GM18858 (cell line): ENCODE data around the gene ASIC1.

Experiments
- ATAC-seq: cut with Tn5 transposase; IDR thresholded peaks from one replicate; pipeline ENCODE4 v1.9.1; 2021; ENCODE audit not compliant: unreplicated experiment

The ASIC1 gene

GRCh38 chr12:50040657-50041056 is 16.7 kb upstream of the ASIC1 start:
- no peak for ATAC-seq

DNA sequence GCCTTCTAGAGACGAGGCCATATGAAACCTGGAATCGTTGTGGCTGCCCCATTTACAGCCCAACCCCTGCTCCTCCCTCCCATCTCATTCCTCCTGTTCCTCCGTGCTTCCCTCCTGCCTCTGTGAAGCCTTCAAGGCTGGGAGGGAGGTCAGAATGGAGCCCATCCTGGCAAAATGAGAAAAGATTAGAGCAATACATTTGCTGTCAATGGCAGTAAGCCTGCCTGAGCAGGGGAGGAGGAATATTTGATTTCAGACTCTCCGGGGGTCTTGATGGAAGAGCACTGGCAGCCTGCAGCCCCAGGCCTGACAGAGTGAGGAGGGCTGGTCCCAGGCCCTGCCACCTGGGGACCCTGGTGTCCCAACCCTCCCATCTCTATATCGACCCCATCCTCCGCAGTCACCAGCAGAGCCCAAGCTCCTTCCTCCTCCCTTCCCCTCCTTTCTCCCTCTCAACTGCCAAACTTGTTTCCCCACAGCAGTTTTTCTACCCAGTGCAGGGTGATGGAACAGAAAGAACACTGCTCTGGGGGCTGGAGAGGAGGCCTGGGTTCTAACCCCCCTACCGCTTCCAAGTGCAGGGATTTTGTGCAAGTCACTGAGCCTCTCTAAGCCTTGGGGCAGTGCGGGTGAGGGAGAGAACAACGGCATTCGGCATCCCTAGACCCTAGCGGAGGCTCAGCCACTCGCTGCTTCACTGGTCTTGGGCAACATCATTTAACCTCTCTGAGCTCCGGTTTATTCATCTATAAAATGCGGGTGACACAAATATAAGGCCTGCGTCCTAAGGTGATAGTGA is 16.1 kb upstream of the ASIC1 start:
- ATAC-seq: no peak

DNA sequence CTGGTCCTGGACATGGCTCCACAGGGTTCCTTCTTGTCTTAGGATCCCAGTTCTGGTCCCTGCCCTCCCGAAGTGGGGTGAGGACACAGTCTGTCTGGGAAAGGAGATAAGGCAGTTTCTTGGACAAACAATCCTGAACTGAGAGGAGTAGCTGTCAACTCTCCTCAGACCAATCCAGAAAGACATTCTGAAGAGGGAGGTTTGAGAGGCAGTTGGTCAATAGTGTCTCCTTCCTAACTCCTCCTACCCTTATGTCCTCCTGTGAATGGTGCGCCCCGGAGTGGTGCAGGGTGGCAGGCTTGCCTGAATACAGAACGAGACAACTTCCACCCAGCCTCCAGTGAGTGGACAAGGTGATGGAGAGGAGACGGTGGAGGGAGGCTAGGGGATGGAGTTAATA is 15.4 kb upstream of the ASIC1 start:
- no peak for ATAC-seq

DNA sequence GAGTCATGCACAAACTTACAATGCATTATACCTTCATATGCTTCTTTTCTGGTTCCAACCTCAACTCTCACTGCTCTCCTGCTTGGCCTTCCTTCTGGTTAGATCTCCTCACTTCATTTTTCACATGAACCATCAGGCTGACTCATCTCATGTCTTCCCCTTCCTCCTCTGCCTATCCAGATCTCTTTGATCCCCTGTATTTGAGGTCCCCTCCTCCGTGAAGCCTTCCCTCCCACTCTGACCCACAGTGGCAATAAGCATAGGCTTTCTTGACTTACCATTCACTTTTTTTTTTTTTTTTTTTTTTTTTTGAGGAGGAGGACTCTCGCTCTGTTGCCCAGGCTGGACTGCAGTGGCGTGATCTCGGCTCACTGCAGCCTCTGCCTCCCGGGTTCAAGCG is 14.7 kb upstream of the ASIC1 start:
- no peak for ATAC-seq

DNA sequence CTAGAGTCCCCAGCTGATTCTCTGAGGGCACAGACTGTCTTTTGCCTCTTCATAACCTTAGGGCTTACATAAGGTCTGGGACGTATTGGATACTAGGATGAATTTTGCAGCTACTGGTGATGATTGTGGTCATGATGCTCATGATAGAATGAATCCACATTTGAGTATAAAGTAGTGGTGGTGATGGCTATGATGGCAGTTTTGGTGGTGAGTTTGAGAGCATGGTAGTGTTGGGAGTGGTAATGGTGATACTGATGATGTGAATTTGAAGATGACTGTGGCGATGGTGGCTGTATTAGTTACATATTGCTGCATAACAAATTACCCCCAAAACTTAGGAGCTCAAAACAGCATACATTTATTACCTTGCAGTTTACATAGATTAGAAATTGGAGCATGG is 14.1 kb upstream of the ASIC1 start:
- no peak for ATAC-seq

GRCh38 chr12:50043854-50044253 is 13.5 kb upstream of the ASIC1 start:
- ATAC-seq: no peak

GRCh38 chr12:50047693-50048250 is 9.6 kb upstream of the ASIC1 start:
- no peak for ATAC-seq

- no peak for ATAC-seq
Measured at GRCh38 chr12:50049254-50050118, 7.9 kb upstream of the ASIC1 start.

GRCh38 chr12:50050119-50050385 is 7.3 kb upstream of the ASIC1 start:
- no peak for ATAC-seq

DNA sequence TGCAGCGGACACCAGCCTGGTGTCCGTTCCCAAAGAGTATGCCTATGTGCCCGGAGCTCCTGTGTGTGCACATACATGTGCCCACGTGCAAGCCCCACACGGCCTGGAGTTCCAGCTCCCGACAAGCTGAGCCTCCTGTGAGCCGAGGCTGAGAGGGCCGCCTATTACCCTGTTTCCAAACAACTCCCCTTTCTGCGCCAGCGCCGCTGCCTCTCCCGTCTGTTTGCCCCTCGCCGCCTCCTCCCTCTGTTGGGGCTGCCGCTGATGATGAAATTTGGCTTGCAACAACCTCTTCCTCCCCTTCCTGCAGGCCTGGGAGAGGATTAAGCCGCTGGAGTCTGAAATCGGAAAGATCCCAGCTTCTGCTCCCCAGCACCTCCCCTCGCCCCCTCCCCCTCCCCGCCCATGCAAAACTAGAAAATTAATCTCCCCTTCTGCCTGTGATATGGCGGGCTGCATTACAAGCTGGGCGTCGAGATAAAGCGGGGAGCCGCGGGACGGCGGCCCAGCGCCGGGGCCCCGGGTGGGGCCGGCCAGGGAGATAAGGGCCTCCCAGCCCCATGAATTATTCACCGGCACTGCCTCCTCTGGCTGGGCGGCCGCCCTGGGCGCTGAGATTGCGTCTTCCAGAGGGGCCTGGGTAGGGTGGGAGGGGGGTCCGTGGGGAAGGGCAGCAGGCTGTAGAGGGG is 6.8 kb upstream of the ASIC1 start:
- ATAC-seq: no peak

GRCh38 chr12:50051101-50051806 is 6.1 kb upstream of the ASIC1 start:
- no peak for ATAC-seq

GRCh38 chr12:50052544-50052943 is 4.9 kb upstream of the ASIC1 start:
- ATAC-seq: no peak

GRCh38 chr12:50052964-50053363 is 4.4 kb upstream of the ASIC1 start:
- ATAC-seq: no peak

- ATAC-seq: no peak
Measured at GRCh38 chr12:50053583-50053982, 3.8 kb upstream of the ASIC1 start.

DNA sequence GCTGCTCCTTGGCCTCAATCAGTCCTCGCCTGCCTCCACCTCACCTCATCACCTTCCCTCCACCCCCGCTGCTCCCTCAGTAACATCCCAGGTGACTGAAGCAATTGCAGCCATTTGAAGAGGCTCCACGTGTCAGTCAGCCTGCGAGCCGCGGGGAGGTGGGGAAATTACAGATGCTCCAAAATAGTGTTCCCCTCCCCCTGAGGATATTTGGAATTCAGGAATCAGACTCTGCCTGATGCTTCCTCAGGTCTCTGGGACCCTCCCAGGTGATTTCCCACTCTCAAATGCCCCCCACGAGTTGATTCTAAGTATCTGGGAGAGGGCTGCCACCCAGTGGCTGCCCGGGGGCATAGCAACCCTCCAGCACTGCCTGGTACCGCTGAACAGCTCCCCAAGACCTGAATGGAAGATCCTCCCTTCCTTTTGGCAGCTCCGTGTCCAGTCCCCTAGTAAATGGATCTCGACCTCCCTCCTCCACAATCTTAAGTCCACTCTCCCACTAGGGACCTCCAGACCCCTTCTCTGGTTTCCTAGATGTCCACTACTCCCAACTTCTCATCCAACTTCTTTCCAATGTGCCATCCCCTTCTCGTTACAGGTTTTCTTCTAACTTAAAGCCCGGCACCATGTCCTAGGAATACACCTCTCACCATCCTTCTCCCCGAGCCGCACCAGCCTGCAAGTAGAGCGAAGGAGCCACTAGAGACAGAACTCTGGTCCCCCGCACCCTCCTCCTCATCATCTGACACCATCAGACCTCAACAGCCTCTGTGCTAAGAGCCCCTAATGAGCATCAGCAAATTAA is 1.4 kb upstream of the ASIC1 start:
- no peak for ATAC-seq

- ATAC-seq: no peak
Measured at GRCh38 chr12:50056639-50056976, 788 bp upstream of the ASIC1 start.

DNA sequence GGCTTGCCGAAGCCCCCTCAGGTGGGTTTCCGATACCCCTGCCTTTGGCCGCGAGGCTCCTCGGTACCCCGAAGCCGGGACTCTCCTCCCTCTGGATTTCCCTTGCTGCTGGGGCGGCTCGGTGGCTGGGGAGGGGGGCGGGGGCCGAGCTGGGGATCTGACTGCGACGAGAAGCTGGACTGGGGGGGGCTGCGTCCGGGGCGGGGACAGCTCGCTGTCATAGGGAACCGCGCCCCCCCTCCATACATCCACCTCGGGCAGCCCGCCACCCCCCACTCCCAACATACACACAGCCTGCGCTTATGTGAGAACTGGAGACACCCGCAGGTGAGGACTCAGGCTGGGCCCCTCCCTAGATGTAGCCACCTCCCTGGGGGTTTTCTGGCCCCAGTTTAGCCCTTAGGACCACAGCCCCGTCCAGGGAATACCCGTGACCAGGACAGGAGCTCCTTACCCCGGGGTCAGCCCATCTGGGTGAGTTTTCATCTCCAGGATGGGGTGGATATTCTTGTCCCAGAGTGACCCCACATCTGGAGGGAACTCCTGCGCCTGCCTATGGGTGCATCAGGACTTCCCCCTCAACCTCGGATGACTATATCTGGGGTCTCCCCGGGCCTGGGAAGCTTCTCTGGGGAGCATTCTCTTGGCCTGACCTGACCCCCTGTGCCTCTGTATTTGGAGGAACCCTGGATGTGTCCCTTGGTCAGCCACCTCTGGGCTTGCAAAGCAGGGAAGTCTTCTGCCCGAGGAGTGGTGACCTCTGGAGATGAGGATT is 687 bp downstream of the ASIC1 start:
- ATAC-seq: no peak

DNA sequence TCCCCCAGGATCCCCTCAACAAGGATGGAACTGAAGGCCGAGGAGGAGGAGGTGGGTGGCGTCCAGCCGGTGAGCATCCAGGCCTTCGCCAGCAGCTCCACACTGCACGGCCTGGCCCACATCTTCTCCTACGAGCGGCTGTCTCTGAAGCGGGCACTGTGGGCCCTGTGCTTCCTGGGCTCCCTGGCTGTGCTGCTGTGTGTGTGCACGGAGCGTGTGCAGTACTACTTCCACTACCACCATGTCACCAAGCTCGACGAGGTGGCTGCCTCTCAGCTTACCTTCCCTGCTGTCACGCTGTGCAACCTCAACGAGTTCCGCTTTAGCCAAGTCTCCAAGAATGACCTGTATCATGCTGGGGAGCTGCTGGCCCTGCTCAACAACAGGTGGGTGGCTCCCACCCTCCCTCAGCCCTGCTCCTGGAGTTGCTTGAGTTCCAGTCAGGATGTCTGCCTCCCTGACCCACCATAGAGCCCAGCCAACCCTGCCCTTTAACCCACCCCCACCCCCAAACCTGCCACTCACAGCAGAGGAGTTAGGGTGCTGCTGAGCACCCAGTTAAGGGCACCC is 1.4 kb downstream of the ASIC1 start:
- ATAC-seq: no peak

DNA sequence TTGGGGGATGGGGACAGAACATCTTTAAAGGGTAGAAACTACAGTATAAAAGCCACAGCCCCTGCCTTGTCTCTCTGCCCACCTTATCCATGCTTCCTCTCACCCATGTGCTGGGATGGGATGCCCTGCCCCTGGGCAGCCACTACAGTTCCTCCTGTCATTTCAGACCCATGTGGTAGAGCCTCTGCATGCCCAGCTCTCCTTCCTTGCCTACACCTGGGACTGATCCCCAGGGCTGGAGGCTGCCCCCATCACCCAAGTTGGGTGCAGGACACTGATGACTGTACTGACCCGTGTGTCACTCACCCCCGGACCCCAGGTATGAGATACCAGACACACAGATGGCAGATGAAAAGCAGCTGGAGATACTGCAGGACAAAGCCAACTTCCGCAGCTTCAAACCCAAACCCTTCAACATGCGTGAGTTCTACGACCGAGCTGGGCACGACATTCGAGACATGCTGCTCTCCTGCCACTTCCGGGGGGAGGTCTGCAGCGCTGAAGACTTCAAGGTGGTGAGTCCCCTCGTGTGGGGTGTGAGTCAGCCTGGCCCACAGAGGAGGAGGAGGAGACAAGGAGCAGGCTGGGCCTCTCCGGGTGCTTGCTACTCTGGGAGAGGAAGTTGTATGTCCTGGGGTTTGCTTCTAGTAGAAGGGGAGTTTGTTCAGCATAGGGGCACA is 2.2 kb downstream of the ASIC1 start:
- no peak for ATAC-seq
